Parathyroid adenoma (tissue), 2 donors: Measurements from ENCODE around the gene TCL1B.

Experiments used
- H2AFZ ChIP-seq: fragments of 300-600 bp; sonication (generic); one replicate; pipeline ENCODE4 v1.7.0; 2017; ENCODE audit warnings: antibody characterized with exemption, mild to moderate bottlenecking
- H3K27ac ChIP-seq: fragments of 300-600 bp; sonication (generic); one replicate; pipeline ENCODE4 v1.7.0; 2017
- H3K27me3 ChIP-seq: fragments of 300-600 bp; sonication (generic); one replicate; pipeline ENCODE4 v1.7.0; 2017; ENCODE audit warnings: low read length; ENCODE audit not compliant: control insufficient read depth, insufficient read depth
- H3K36me3 ChIP-seq: fragments of 300-600 bp; sonication (generic); one replicate; pipeline ENCODE4 v1.7.0; 2017; ENCODE audit warnings: low read length; ENCODE audit not compliant: control insufficient read depth, insufficient read depth
- H3K4me1 ChIP-seq: fragments of 300-600 bp; sonication (generic); one replicate; pipeline ENCODE4 v1.7.0; 2017; ENCODE audit warnings: control low read depth
- H3K4me2 ChIP-seq: fragments of 300-600 bp; sonication (generic); one replicate; pipeline ENCODE4 v1.7.0; 2017; ENCODE audit warnings: low read length
- H3K4me3 ChIP-seq: fragments of 300-600 bp; sonication (generic); one replicate; pipeline ENCODE4 v1.7.0; 2017; ENCODE audit warnings: low read depth, low read length
- H3K79me2 ChIP-seq: fragments of 300-600 bp; sonication (generic); one replicate; pipeline ENCODE4 v1.7.0; 2017; ENCODE audit warnings: control low read depth
- H3K9ac ChIP-seq: fragments of 300-600 bp; sonication (generic); one replicate; pipeline ENCODE4 v1.7.0; 2017; ENCODE audit warnings: mild to moderate bottlenecking
- H3K9me3 ChIP-seq: fragments of 300-600 bp; sonication (generic); one replicate; pipeline ENCODE4 v1.7.0; 2017; ENCODE audit warnings: low read length; ENCODE audit not compliant: control insufficient read depth
- CTCF ChIP-seq: fragments of 300-600 bp; sonication (generic); IDR thresholded peaks from one replicate; pipeline ENCODE4 v1.7.0; 2017; ENCODE audit warnings: antibody characterized with exemption, mild to moderate bottlenecking
- donor health status: primary hyperparathyroidism.

Gene TCL1B

GRCh38 chr14:95701846-95702221 lies 15.6 kb downstream of the TCL1B start:
- no peaks in the 10 kb centered on the region for H3K9me3 ChIP-seq
- peaks cover 4% of the 10 kb centered on the region for H3K4me1 ChIP-seq
- H3K27me3 ChIP-seq = no peaks in the 10 kb centered on the region
- TF ChIP-seq CTCF = no peak
- H3K4me3 ChIP-seq = no peak overlapping the region
- H3K4me2 ChIP-seq = no peak overlapping the region
- no peaks in the 10 kb centered on the region for H3K79me2 ChIP-seq
- no peak overlapping the region for H3K27ac ChIP-seq
- no peaks in the 10 kb centered on the region for H3K36me3 ChIP-seq
- no peak overlapping the region for H2AFZ ChIP-seq
- no peak overlapping the region for H3K9ac ChIP-seq

GRCh38 chr14:95703341-95703740 lies 17.1 kb downstream of the TCL1B start:
- no peak overlapping the region for H3K4me3 ChIP-seq
- TF ChIP-seq CTCF = no peak

GRCh38 chr14:95703805-95704204 lies 17.6 kb downstream of the TCL1B start:
- Histone ChIP-seq H2AFZ (no peak overlapping the region), H3K4me1 (peaks cover 4% of the 10 kb centered on the region), H3K79me2 (no peaks in the 10 kb centered on the region), H3K27ac (no peak overlapping the region), H3K9me3 (no peaks in the 10 kb centered on the region), H3K27me3 (no peaks in the 10 kb centered on the region), H3K4me3 (no peak overlapping the region), H3K4me2 (no peak overlapping the region), H3K36me3 (no peaks in the 10 kb centered on the region), H3K9ac (no peak overlapping the region)
- TF ChIP-seq CTCF = no peak

More at GRCh38 chr14:95703341-95703740, 17.1 kb downstream of the TCL1B start:
- H3K27me3 ChIP-seq = no peaks in the 10 kb centered on the region
- H3K36me3 ChIP-seq = no peaks in the 10 kb centered on the region
- H3K9me3 ChIP-seq = no peaks in the 10 kb centered on the region
- no peaks in the 10 kb centered on the region for H3K79me2 ChIP-seq
- H3K4me1 ChIP-seq = peaks cover 4% of the 10 kb centered on the region
- no peak overlapping the region for H3K27ac ChIP-seq
- no peak overlapping the region for H3K4me2 ChIP-seq
- no peak overlapping the region for H2AFZ ChIP-seq
- H3K9ac ChIP-seq = no peak overlapping the region

- Histone ChIP-seq H2AFZ (no peak overlapping the region), H3K79me2 (no peaks in the 10 kb centered on the region), H3K4me1 (no peaks in the 10 kb centered on the region), H3K4me3 (no peak overlapping the region), H3K27me3 (no peaks in the 10 kb centered on the region), H3K27ac (no peak overlapping the region), H3K36me3 (no peaks in the 10 kb centered on the region), H3K9me3 (no peaks in the 10 kb centered on the region), H3K4me2 (no peak overlapping the region), H3K9ac (no peak overlapping the region)
- no peak for TF ChIP-seq CTCF
Measured at GRCh38 chr14:95705518-95705917, 19.3 kb downstream of the TCL1B start.

GRCh38 chr14:95707327-95707726 lies 21.1 kb downstream of the TCL1B start:
- no peak for TF ChIP-seq CTCF
- H3K9me3 ChIP-seq = no peaks in the 10 kb centered on the region
- H3K9ac ChIP-seq = no peak overlapping the region
- H3K4me3 ChIP-seq = no peak overlapping the region
- H3K79me2 ChIP-seq = no peaks in the 10 kb centered on the region
- H3K4me1 ChIP-seq = no peaks in the 10 kb centered on the region
- H3K27me3 ChIP-seq = no peaks in the 10 kb centered on the region
- H3K27ac ChIP-seq = no peak overlapping the region
- H2AFZ ChIP-seq = no peak overlapping the region
- H3K4me2 ChIP-seq = no peak overlapping the region
- no peaks in the 10 kb centered on the region for H3K36me3 ChIP-seq
